RKO (cell line): Measurements from ENCODE around the gene PTX4.

Source experiments
- DNase-seq: peaks from one replicate; pipeline ENCODE4 v3.0.0-alpha.2; 2016; ENCODE audit warnings: low spot score

Gene PTX4

DNA sequence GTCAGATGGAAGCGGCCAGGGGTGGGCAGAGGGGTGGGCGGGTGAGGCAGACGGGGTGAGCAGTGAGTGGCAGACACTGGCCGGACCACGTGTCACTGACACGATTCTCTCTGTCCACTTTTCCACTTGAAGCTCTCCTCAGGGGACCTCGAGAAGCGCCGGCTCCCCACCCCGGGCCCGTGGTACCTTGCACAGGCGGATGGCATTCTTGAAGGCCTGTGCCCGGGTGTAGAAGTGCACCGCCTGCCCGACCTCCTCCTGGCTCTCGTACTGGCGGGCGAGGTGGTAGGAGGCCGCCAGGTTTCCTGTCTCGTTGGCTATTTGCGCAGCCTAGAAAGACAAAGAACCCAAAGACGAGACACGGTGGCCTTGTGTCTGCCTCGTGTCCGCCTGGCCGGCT lies 35.6 kb upstream of the PTX4 start:
- DNase-seq: no peak

DNA sequence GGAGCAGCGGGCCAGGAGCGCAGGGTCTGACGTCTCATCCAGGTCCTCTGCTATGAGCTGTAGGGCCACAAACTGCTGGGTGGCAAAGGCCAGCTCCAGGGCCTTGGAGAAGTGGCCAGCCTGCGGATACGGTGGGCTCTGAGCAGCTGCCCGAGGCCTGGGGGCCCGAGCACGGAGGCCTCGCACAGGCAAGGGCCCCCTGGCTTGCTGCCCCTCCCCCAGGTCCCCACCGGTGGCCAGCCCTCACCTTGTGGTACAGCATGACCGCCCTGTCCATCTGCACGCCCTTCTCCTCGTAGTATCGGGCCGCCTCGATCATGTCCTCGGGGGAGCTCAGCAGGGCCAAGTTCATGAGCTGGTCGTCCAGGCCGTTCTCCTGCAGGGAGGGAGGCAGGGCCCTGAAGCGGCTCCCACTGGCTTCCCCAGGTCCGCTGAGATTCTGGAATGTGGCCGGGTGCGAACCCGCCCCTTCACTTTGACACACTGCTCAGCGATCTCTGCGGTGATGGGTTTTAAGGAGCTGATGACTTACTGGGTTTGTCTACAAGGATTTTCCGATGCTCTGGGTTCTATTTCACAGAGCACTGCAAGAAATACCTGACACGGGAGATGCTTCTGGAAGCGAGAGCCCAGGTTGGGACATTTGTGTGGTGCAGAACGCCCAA lies 35.0 kb upstream of the PTX4 start:
- no peak for DNase-seq

DNA sequence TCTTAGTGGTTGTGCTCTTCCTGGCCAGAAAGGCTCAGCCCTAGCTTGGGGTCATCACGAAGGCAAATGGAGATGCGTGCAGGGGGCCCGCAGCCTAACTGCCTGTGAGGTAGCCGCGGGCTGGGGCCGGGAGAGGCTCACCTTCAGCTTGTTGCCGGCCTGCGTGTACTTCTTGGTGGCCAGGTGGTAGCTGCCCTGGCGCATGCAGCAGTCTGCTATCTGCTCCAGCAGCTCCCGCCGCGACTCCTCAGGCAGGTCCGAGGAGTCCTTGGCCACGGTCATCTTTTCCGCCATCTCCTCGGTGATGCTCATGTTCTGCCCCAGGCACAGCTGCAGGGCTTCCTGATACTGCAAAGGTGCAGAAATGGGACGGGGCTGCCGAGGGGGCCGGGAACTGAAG lies 31.7 kb upstream of the PTX4 start:
- DNase-seq: no peak

- no peak for DNase-seq
Measured at GRCh38 chr16:1519831-1520230, 31.1 kb upstream of the PTX4 start.

- DNase-seq: no peak
Measured at GRCh38 chr16:1518626-1519135, 29.9 kb upstream of the PTX4 start.

- DNase-seq: no peak
Measured at GRCh38 chr16:1514507-1514906, 25.8 kb upstream of the PTX4 start.

DNA sequence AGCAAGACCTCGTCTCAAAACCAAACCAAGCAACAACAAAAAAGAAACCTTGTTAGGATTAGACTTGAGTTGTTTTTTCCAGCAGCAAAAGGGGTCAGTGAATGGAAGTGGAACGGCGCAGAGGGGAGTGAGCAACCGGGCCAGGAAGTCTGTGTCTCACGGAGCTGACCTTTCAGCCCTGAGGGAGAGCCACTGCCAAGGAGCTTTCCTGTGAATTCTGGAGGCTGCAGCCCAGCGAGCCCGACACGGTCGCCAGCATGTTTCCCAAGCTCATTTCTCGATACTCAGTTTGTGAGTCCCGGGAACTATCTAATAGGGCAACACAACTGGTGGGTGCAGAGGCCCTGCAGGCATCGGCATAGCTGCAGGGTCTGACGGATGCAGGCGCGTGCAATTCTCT lies 24.0 kb upstream of the PTX4 start:
- no peak for DNase-seq

DNA sequence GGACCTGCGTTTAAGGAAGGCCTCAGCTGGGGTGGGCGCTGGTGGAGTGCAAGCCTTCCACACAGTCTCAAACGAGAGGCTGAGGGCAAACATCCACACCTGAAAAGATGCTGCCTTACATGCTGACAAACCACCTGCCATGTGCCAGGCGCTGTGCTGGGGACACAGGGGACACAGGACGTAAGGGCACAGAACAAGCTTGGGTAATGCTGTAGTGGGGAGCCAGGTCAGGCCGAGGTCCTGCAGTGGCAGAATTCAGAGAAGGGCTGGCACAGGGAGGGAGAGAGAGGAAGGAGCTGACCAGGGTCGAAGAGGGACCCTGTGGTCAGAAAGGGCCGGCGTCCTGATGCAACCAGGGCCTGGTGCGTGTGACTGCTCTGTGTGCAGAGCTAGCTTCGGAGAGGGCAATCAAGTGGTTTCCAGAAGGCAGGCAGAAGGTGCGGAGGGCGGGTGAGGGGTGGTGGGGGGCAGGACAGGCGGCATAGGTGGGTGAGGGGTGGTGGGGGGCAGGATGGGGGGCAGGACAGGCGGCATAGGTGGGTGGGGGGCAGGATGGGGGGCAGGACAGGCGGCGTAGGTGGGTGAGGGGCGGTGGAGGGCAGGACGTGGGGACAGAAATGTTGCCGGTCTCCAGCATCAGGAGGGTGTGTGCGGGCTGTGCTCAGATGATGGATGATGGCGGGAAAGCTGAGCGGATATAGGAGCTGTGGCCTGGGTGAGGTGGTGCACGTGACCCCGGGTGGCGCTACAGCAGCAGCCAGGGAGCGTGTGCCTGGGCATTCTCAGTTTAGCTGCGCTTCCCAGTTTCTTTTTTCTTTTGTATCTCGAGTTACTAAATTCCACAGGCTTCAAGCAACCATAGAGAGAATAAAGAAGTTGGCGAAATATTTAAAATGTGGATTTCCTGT lies 23.2 kb upstream of the PTX4 start:
- no peak for DNase-seq

DNA sequence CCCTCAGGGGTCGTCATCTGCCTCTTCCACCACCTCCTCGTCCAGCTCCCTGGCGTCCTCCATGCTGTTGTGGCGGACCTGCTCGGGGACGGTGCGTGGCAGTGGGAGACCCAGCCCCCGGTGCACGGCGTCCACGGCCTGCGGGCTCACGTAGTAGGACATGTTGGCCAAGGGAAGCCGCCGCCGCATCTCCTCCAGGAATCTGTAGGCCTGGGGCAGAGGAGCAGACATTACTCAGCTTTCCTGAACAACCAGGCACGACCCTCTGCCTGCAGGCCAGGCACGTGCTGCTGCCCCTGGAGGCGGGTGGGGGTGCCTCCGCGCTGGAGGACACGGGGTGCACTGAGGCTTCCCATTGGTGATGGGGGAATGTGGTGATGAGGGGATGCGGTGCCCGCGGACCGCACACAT lies 22.2 kb upstream of the PTX4 start:
- DNase-seq: no peak

DNA sequence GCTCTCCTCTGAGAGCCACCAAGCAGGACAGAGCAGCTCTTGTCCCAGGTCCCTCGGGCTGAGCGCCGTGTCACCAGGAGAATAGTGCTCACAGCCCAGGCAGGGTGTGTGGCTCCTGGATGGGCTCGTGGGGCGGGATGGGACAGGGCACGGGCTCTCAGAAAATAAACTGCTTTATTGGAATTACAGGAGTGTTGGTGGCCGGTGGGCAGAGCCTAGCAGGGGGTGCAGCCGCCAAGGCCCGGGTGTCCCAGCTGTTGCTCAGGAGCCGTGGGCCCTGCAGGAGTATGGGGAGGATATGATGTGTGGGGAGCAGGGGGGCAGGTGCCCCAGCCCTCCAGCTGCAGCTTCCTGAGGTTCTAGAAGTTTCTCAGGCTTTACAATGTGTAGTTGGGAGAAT lies 21.5 kb upstream of the PTX4 start:
- DNase-seq: no peak

DNA sequence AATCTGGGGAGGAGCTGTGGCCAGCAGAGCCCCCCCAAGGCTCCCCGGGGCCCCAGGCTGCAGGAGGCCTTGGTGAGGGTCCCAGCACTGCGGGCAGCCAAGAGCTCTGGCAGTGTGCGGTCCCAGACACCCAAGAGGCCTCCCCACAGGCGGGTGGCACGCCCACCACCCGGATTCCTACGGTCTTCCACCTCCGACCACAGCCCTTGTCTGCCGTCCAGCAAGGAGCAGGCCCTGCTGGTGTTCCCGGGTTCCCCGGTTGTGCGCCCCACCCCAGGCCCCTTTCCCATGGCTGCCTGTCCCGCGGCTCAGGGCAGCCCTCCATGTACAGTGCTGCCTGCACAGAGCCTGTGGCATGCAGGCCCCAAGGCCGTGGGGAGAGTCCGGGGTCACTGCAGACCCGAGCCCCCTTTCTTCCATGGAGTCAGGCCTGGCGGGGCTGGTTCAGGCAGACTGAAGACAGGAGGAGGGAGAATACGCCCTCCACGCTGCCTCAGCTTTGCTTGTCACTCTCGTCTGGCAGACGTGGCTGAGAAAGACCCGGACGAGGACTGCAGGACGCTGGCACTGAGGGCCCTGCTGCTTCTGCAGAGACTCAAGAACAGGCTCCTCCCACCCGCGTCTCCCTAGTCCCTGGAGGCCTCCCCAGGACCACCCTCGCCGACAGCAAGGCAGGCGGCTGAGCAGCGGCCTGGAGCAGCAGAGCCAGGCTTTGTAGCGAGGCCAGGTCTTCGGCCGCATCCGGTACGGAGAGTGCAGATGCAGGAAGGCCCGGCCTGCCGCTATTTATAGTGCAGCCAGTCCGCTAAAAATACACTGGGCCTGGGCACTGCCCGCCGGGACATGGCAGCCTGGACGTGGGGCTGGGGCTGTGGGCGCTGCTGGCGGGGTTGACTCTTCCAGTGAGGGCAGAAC lies 20.8 kb upstream of the PTX4 start:
- DNase-seq: no peak

- DNase-seq: no peak
Measured at GRCh38 chr16:1508494-1509187, 19.9 kb upstream of the PTX4 start.

- DNase-seq: no peak
Measured at GRCh38 chr16:1506494-1507213, 17.9 kb upstream of the PTX4 start.

GRCh38 chr16:1505912-1506311 lies 17.2 kb upstream of the PTX4 start:
- DNase-seq: no peak

DNA sequence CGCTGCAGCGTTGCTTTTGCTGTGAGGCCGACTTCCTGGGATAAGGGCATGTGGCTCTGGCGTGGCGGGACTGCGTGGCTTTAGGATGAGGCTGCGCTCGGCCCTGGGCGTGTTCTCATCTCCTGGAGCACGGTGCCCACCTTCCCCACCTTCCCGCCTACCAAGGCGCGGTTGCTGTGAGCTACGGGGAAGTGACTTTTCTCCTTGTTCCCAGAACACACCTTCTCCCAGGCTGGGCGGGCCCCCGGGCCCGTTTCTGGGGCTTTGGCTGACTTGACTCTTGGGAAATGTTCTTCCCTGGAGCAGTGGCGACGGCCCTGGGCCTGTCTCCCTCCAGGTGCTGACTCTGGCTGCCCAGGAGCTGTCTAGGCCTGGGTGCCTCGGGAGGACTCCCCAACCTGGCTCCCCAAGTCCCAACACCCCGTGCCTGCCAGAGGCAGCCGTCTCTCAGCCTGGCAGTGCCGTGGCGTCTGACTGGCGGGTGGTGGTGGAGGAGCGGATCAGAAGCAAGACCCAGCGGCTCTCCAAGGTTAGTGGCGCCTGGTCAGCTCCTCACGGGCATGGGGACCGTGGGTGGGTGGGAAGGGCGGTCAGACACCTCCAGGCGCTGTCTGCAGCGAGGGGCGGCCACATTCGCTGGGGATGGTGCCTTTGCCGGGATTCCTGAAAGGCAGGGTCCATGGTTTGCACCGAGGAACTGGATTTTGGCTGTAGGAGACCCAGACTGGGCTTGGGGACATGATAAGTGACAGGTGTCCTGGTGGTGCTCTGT lies 16.5 kb upstream of the PTX4 start:
- no peak for DNase-seq

GRCh38 chr16:1503110-1503955 lies 14.6 kb upstream of the PTX4 start:
- no peak for DNase-seq

GRCh38 chr16:1502092-1503004 lies 13.6 kb upstream of the PTX4 start:
- no peak for DNase-seq

- DNase-seq: no peak
Measured at GRCh38 chr16:1501630-1502029, 12.9 kb upstream of the PTX4 start.
